ENCODE results near the gene FPGS.

The FPGS gene

DNA sequence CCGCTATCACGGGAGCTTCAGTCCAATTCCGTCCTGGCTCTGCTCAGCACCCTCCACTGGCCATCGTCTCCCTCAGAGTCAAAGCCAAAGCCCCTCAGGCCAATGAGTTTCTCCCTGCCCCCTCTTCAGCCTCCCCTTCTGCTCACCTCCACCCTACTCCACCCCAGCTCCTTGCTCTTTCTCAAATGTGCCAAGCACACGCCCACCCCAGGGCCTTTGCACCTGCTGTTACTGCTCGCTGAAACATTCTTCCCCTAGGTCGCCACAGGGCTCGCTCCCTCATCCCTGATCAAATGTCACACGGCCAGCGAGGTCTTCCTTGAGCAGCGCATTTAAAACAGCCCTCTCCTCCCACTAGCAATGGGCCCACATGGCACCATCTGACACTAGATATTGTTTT lies 58.1 kb downstream of the FPGS start:
- DNase-seq (ENCODE audit: low read depth): no peak

DNA sequence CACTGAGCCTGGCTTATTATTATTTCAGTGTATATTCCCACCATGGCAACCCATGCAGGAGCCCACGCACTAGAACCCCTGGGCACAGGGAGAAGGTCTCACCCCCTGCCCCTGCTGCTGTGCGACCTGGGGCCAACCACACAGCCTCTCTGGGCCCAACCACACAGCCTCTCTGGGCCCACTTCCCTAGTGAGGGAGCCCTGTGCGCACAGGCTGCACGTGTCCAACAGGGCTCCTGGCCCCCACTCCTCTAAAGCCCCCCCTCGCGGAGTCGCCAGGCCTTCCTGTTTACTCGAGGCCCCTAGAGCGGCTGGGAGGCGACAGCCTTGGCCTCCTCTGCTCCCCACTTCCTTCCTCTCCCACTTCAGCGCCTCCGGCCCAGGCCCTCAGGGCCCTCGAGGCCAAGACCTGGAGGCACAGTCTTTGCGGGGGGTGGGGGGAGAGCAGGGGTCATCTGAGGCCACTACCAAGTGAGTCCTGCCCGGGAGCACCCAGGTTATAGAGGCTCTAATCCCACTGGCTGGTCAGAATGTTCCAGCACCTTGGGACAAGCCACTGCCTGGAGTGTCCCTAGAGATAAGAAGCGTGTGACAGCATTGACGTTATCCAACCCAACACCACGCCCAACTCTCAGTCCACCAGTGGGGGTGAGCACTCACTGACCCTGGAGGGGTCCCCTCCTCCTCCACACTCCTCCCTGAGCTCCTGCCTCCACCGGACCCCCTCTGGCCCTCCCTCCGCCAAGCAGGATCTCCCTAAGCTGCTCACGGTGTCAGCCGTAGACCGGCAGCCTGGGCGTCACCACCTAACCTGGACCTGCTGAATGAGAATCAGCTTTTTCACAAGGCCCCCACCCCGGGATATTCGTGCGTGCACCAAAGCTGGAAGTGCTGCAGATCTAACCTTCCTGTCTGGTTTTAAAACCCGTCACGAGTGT lies 59.7 kb downstream of the FPGS start:
- no peak for DNase-seq (ENCODE audit: low read depth)

DNA sequence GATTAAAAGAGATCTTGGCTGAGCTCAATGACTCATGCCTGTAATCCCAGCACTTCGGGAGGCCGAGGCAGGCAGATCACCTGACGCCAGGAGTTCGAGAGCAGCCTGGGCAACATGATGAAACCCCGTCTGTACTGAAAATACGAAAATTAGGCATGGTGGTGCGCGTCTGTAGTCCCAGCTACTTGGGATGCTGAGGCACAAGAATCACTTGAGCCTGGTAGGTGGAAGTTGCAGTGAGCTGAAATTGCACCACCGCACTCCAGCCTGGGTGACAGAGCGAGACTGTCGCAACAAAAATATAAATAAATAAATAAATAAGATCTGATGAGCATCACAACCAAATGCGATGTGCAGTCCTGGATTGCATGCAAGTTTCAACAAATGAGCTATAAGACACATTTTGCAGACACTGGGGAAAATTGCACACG lies 60.5 kb downstream of the FPGS start:
- no peak for DNase-seq (ENCODE audit: low read depth)
